DOHH2 (cell line): Measurements from ENCODE around the gene ABLIM2.

Experiments
- H3F3A ChIP-seq: fragments of 200-600 bp; sonication (generic), shearing (Covaris generic); 2 replicates; pipeline ENCODE4 v1.6.0; 2016; ENCODE audit warnings: antibody characterized with exemption, mild to moderate bottlenecking; ENCODE audit not compliant: control insufficient read depth, insufficient read depth
- H3K27ac ChIP-seq: fragments of 200-600 bp; sonication (generic); 2 replicates; pipeline ENCODE4 v1.5.1; 2014; ENCODE audit warnings: low read depth, mild to moderate bottlenecking, low read length, moderate library complexity
- H3K27me3 ChIP-seq: fragments of 200-600 bp; sonication (generic); 2 replicates; pipeline ENCODE4 v1.6.1; 2014; ENCODE audit warnings: mild to moderate bottlenecking, low read length, mixed read lengths; ENCODE audit not compliant: control insufficient read depth
- H3K36me3 ChIP-seq: fragments of 200-600 bp; sonication (generic); 2 replicates; pipeline ENCODE4 v1.6.1; 2014; ENCODE audit warnings: mild to moderate bottlenecking, low read length, moderate library complexity, mixed read lengths; ENCODE audit not compliant: control insufficient read depth
- H3K4me1 ChIP-seq: fragments of 200-600 bp; sonication (generic); 2 replicates; pipeline ENCODE4 v1.6.1; 2014; ENCODE audit warnings: mild to moderate bottlenecking, low read length, mixed read lengths; ENCODE audit not compliant: control insufficient read depth
- H3K4me2 ChIP-seq: fragments of 200-600 bp; sonication (generic); 2 replicates; pipeline ENCODE4 v1.6.0; 2014; ENCODE audit warnings: mild to moderate bottlenecking, low read length, moderate library complexity
- H3K4me3 ChIP-seq: fragments of 200-600 bp; sonication (generic); 2 replicates; pipeline ENCODE4 v1.5.1; 2014; ENCODE audit warnings: mild to moderate bottlenecking, low read length, mixed read lengths
- H3K79me2 ChIP-seq: fragments of 200-600 bp; sonication (generic); 2 replicates; pipeline ENCODE4 v1.6.1; 2014; ENCODE audit warnings: mild to moderate bottlenecking, low read length, mixed read lengths; ENCODE audit not compliant: control insufficient read depth
- H3K9me2 ChIP-seq: fragments of 200-600 bp; sonication (generic); replicated peaks from 2 replicates; pipeline ENCODE4 v1.6.1; 2014; ENCODE audit warnings: mild to moderate bottlenecking, low read length, mixed read lengths; ENCODE audit not compliant: control insufficient read depth
- H3K9me3 ChIP-seq: fragments of 200-600 bp; sonication (generic); 2 replicates; pipeline ENCODE4 v1.6.1; 2014; ENCODE audit warnings: antibody characterized with exemption, low read length, mixed read lengths; ENCODE audit not compliant: control insufficient read depth, insufficient read depth
- H4K20me1 ChIP-seq: fragments of 200-600 bp; sonication (generic); 2 replicates; pipeline ENCODE4 v1.6.0; 2014; ENCODE audit warnings: low read depth, mild to moderate bottlenecking, antibody characterized with exemption, low read length, moderate library complexity; ENCODE audit not compliant: control insufficient read depth, insufficient read depth
- EZH2phosphoT487 ChIP-seq: fragments of 200-600 bp; sonication (generic); IDR thresholded peaks from 2 replicates; pipeline ENCODE4 v1.6.1; 2017; ENCODE audit warnings: borderline replicate concordance, mild to moderate bottlenecking, antibody characterized with exemption, low read length, moderate library complexity, mixed read lengths
- TF ChIP-seq, protein P1 (sequence below): fragments of 200-600 bp; sonication (generic); IDR thresholded peaks from one replicate; pipeline ENCODE4 v1.5.1; 2014; ENCODE audit warnings: antibody characterized with exemption, mild to moderate bottlenecking, low read depth, low read length; ENCODE audit not compliant: poor library complexity, severe bottlenecking

Gene ABLIM2

GRCh38 chr4:8061573-8061972 is 97.0 kb downstream of the ABLIM2 start:
- Histone ChIP-seq H4K20me1 (no peaks in the 10 kb centered on the region), H3K27ac (no peak overlapping the region)
- no peak for TF ChIP-seq EZH2phosphoT487
- TF ChIP-seq, protein P1, sequence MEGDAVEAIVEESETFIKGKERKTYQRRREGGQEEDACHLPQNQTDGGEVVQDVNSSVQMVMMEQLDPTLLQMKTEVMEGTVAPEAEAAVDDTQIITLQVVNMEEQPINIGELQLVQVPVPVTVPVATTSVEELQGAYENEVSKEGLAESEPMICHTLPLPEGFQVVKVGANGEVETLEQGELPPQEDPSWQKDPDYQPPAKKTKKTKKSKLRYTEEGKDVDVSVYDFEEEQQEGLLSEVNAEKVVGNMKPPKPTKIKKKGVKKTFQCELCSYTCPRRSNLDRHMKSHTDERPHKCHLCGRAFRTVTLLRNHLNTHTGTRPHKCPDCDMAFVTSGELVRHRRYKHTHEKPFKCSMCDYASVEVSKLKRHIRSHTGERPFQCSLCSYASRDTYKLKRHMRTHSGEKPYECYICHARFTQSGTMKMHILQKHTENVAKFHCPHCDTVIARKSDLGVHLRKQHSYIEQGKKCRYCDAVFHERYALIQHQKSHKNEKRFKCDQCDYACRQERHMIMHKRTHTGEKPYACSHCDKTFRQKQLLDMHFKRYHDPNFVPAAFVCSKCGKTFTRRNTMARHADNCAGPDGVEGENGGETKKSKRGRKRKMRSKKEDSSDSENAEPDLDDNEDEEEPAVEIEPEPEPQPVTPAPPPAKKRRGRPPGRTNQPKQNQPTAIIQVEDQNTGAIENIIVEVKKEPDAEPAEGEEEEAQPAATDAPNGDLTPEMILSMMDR: no peak

GRCh38 chr4:8061145-8061544 is 97.5 kb downstream of the ABLIM2 start:
- no peaks in the 10 kb centered on the region for H4K20me1 ChIP-seq
- no peak overlapping the region for H3K4me3 ChIP-seq
- no peak overlapping the region for H3K27ac ChIP-seq
- H3K79me2 ChIP-seq: no peaks in the 10 kb centered on the region
- no peaks in the 10 kb centered on the region for H3K4me1 ChIP-seq
- H3K4me2 ChIP-seq: no peak overlapping the region
- H3F3A ChIP-seq: no peaks in the 10 kb centered on the region
- H3K9me2 ChIP-seq: no peaks in the 10 kb centered on the region
- no peaks in the 10 kb centered on the region for H3K36me3 ChIP-seq
- TF ChIP-seq, protein P1: no peak
- no peak for TF ChIP-seq EZH2phosphoT487
- H3K27me3 ChIP-seq: no peaks in the 10 kb centered on the region
- peaks cover 17% of the 10 kb centered on the region; the same call in 1 of the 2 replicates for H3K9me3 ChIP-seq

More at GRCh38 chr4:8061573-8061972, 97.0 kb downstream of the ABLIM2 start:
- Histone ChIP-seq H3K4me2 (no peak overlapping the region), H3K9me2 (no peaks in the 10 kb centered on the region), H3K4me3 (no peak overlapping the region), H3K36me3 (no peaks in the 10 kb centered on the region), H3K9me3 (peaks cover 17% of the 10 kb centered on the region; the same call in 1 of the 2 replicates), H3F3A (no peaks in the 10 kb centered on the region), H3K79me2 (no peaks in the 10 kb centered on the region), H3K27me3 (no peaks in the 10 kb centered on the region), H3K4me1 (no peaks in the 10 kb centered on the region)

- H3K79me2 ChIP-seq: no peaks in the 10 kb centered on the region
- no peak overlapping the region for H3K4me3 ChIP-seq
- TF ChIP-seq, protein P1: no peak
- no peak for TF ChIP-seq EZH2phosphoT487
- no peaks in the 10 kb centered on the region for H3K36me3 ChIP-seq
- no peak overlapping the region for H3K4me2 ChIP-seq
- H3F3A ChIP-seq: no peaks in the 10 kb centered on the region
- no peaks in the 10 kb centered on the region for H3K27me3 ChIP-seq
- peaks cover 17% of the 10 kb centered on the region; the same call in 1 of the 2 replicates for H3K9me3 ChIP-seq
- H3K4me1 ChIP-seq: no peaks in the 10 kb centered on the region
- H3K9me2 ChIP-seq: no peaks in the 10 kb centered on the region
- H3K27ac ChIP-seq: no peak overlapping the region
- H4K20me1 ChIP-seq: no peaks in the 10 kb centered on the region
Observed at GRCh38 chr4:8060632-8061031, 98.0 kb downstream of the ABLIM2 start.

DNA sequence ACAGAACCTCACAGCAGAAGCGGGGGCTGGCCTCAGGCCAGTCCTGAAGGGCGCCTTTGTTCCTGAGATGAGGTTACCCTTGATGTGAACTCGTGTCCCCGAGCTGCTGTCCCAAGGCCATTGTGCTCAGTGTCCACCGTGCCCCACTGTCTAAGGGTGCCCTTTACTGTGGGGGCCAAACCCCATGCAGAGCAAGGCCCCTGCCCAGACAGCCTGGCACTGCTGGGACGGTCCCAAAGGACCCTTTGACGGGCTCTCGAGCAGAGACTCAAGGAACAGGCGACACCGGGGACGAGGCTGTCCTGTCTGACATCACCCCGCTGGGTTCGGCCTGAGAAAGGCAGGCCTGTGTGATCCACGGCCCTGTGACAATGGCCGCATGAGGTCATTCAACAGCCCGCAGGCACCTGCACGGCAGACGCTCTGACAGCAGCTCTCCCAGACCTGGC is 100.6 kb downstream of the ABLIM2 start:
- Histone ChIP-seq H3K36me3 (no peaks in the 10 kb centered on the region), H3F3A (no peaks in the 10 kb centered on the region), H3K27me3 (no peaks in the 10 kb centered on the region), H3K4me1 (no peaks in the 10 kb centered on the region), H3K4me3 (no peak overlapping the region), H4K20me1 (no peaks in the 10 kb centered on the region), H3K27ac (no peak overlapping the region), H3K4me2 (no peak overlapping the region), H3K9me2 (no peaks in the 10 kb centered on the region), H3K9me3 (no peaks in the 10 kb centered on the region), H3K79me2 (no peaks in the 10 kb centered on the region)
- TF ChIP-seq EZH2phosphoT487: no peak
- TF ChIP-seq, protein P1: no peak
